NOMO-1 (cell line): ENCODE data around the gene UGT1A1.

Source experiments
- DNase-seq, 2 experiments: peaks; one replicate each; lab custom pipeline; 2025; ENCODE audit not compliant: unreplicated experiment in 2 of 2; lab: John Stamatoyannopoulos, UW

UGT1A1 gene

DNA sequence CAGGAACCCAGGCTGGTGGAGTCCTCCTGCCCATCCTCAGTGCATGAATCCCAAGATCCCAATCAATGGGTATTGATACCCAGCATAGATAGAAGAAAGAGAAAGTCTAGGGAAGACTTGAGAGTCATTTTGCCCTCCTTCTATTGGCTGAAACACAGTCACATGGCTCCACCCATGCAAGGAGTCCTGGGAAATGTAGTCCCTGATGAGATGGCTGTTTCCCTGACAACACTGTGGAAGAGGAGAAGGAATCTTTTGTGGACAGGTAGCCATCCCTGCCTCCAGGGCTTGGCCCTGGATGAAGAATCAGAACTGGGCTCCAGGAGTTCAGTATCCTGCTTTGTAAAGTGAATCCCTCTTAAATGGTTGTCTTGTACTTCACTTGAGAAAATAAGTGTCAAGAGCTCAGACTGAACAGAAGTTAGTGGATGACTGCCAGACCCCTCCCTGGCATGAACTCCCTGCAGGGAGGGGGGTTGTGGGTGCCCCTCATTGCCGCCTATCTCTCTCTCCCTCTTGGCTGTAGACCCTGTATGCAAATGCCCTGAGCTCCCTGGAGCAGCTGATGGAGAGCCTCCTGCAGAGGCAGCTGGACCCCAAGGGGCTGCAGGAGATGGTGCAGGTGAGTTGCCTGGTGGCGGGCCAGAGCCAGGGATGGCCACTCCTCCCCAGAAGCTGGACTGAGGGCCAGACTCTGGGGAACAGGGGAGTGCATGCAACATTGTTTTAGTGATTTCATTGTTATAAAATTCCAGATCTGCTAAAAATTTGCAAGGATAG, 54.2 kb downstream of the UGT1A1 start:
- no peak for DNase-seq

DNA sequence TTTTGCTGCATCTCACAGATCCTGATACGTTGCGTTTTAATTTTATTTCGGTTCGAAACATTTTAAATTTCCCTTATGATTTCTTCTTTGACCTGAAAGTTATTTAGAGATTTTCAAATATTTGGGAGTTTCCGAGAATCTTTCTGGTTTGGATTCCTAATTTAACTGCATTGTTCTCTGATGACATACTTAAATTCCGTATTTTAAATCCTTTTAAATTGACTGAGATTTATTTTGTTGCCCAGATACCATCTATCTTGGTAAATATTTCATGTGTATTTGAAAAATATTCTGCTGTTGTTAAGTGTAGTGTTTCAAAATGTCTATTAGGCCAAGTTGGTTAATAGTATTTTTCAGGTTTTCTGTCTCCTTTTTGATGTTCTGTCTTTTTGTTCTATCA, 55.8 kb downstream of the UGT1A1 start:
- DNase-seq = no peak

DNA sequence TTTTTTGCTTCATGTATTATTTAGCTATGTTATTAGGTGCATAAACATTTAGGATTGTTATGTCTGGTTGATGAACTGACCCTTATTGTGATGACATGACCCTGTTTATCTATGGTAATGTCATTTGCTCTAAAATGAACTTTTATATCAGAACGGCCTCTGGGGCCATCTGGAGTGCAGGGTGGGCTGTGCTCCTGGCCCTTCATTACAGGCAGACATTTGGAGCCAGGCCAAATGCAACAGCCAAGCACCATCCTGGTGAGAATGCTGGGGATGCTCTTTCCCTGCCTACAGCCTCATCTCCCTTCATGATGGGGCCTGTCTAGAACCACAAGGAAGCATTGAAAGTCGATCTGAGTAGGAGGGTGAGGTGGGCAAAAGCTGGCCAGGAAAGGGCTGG, 56.3 kb downstream of the UGT1A1 start:
- DNase-seq = no peak

GRCh38 chr2:233816771-233817170, 56.7 kb downstream of the UGT1A1 start:
- DNase-seq = no peak

GRCh38 chr2:233817361-233817911, 57.4 kb downstream of the UGT1A1 start:
- no peak for DNase-seq

GRCh38 chr2:233817995-233818638, 58.0 kb downstream of the UGT1A1 start:
- no peak for DNase-seq

GRCh38 chr2:233818639-233819621, 58.9 kb downstream of the UGT1A1 start:
- no peak for DNase-seq

DNA sequence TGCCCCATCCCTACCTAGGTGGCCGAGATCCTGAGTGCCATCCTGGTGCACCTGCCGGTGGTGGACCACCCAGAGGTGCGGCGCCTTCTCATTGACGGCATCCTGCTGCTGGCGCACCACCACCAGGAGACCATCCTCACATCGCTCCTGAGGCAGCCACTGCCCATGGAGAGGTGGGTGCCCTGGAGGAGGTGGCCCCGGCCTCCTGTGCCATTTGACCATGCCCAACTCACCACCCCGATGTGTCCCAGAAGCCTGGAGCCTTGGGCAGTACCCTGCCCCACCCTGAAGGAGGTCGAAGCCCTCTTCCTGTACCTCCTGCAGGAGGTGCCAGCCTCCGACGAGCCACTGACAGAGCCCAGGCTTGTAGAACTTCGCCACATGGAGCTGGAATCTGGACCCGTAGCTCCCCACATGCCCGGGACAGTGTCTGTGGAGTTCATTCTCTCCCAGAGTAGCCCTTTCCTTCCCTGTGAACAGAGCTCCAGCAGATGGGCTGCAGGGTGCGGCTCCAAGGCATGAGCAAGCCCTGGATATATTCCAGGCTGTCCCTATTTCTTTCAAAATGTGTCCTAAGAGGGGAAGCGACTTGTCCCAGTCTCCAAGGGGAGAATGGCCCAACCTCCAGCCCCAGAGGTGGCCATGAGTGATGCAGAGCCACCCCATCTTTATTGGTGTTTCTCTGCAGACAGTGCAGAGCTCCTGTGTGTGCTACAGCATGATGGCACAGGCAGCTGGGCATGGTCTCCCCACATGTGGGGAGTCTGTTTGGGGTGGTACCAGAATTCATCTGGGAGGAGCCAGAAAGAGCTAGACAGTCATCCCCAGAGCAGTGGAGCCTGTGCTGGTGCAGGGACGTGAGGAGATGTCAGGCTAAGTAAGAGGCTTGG, 60.1 kb downstream of the UGT1A1 start:
- no peak for DNase-seq

GRCh38 chr2:233820774-233821105, 60.7 kb downstream of the UGT1A1 start:
- no peak for DNase-seq

- no peak for DNase-seq
Observed at GRCh38 chr2:233821196-233821595, 61.1 kb downstream of the UGT1A1 start.

DNA sequence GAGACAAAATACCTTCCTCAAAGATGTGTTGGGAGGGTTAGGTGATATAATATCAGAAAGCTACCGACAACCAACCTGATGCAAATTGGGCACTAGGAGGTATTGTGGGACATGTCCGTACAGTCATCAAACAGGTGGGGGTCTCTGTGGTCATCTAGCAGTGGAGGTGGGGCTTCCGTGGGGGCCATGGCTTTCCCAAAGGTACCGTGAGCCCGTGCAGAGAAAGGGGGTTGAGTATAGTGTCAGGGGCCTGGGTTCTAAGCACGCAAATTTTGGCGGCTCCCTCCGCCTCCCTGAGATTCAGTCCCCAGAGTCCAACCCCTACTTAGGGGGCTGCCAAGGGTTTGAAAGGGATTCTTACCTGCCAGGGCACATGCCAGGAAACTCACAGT, 61.6 kb downstream of the UGT1A1 start:
- no peak for DNase-seq

GRCh38 chr2:233822101-233822771, 62.2 kb downstream of the UGT1A1 start:
- DNase-seq = no peak
